PC-9 (cell line): Measurements from ENCODE around the gene TMEM161B.

Source experiments
- EZH2 ChIP-seq: fragments of 200-600 bp; sonication (generic); IDR thresholded peaks from 2 replicates; pipeline ENCODE4 v1.8.0; 2017; ENCODE audit warnings: antibody characterized with exemption, low read depth
- TF ChIP-seq, protein P1 (sequence below): fragments of 200-600 bp; sonication (generic); conservative IDR thresholded peaks from 2 replicates; pipeline ENCODE4 v1.6.1; 2017; ENCODE audit warnings: mixed run types, antibody characterized with exemption, mild to moderate bottlenecking, moderate library complexity

GRCh38 chr5:88304356-88304755 is 35.7 kb upstream of the TMEM161B start:
- TF ChIP-seq, protein P1, sequence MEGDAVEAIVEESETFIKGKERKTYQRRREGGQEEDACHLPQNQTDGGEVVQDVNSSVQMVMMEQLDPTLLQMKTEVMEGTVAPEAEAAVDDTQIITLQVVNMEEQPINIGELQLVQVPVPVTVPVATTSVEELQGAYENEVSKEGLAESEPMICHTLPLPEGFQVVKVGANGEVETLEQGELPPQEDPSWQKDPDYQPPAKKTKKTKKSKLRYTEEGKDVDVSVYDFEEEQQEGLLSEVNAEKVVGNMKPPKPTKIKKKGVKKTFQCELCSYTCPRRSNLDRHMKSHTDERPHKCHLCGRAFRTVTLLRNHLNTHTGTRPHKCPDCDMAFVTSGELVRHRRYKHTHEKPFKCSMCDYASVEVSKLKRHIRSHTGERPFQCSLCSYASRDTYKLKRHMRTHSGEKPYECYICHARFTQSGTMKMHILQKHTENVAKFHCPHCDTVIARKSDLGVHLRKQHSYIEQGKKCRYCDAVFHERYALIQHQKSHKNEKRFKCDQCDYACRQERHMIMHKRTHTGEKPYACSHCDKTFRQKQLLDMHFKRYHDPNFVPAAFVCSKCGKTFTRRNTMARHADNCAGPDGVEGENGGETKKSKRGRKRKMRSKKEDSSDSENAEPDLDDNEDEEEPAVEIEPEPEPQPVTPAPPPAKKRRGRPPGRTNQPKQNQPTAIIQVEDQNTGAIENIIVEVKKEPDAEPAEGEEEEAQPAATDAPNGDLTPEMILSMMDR = no peak
- no peak for TF ChIP-seq EZH2
